Measurements from ENCODE around the gene CFB. TPM values are rescaled to one million over a fixed set of nuclear protein-coding genes. Genes with fewer than 3 reads are reported as not detected.

The CFB gene
- total and polyA plus RNA-seq, 12 donors = 0.78 to 166 (median 28.2) TPM

- no peaks in the 10 kb centered on the region for H3K36me3 ChIP-seq (replicated peaks in 1 of 2)
- H3K4me1 ChIP-seq (replicated peaks in 1 of 2) = peaks cover 6 to 8% of the 10 kb centered on the region in 2 donors
- DNase-seq = no peak
- TF ChIP-seq CTCF (IDR thresholded peaks at IDR 0.05) (no peak), POLR2A (IDR thresholded peaks at IDR 0.05) (no peak)
- no peaks in the 10 kb centered on the region for H3K9me3 ChIP-seq (replicated peaks in 1 of 3)
- no peak overlapping the region for H3K4me3 ChIP-seq
- H3K27me3 ChIP-seq = no peaks in the 10 kb centered on the region
- intact Hi-C loops (cut with DNase I) = no loop called here
- H3K27ac ChIP-seq = no peak overlapping the region
These were observed 30.5 kb upstream of the CFB start for GRCh38 chr6:31915351-31915750.

GRCh38 chr6:31915756-31916155, 30.1 kb upstream of the CFB start:
- Histone ChIP-seq H3K27ac (no peak overlapping the region), H3K36me3 (replicated peaks in 1 of 2) (no peaks in the 10 kb centered on the region), H3K4me1 (replicated peaks in 1 of 2) (peaks cover 6% of the 10 kb centered on the region in 2 donors), H3K27me3 (no peaks in the 10 kb centered on the region), H3K4me3 (no peak overlapping the region), H3K9me3 (replicated peaks in 1 of 3) (no peaks in the 10 kb centered on the region)
- WGBS, 4 donors = 77 to 85% (median 81%) methylated on average over 6 of the region's 6 CpGs
- intact Hi-C loops (cut with DNase I) = no loop called here
- TF ChIP-seq POLR2A (IDR thresholded peaks at IDR 0.05) = no peak
- no peak for TF ChIP-seq CTCF (IDR thresholded peaks at IDR 0.05)
- DNase-seq = no peak

- no peaks in the 10 kb centered on the region for H3K27me3 ChIP-seq
- H3K4me1 ChIP-seq (replicated peaks in 1 of 2) = no peaks in the 10 kb centered on the region
- no peak overlapping the region for H3K4me3 ChIP-seq
- no peaks in the 10 kb centered on the region for H3K9me3 ChIP-seq (replicated peaks in 1 of 3)
- intact Hi-C loops (cut with DNase I) = no loop called here
- DNase-seq = no peak
- H3K27ac ChIP-seq = no peak overlapping the region
- WGBS, 4 donors = 77 to 82% (median 79%) methylated on average over 8 of the region's 8 CpGs
- TF ChIP-seq CTCF (IDR thresholded peaks at IDR 0.05) = no peak
- TF ChIP-seq POLR2A (IDR thresholded peaks at IDR 0.05) = no peak
- no peaks in the 10 kb centered on the region for H3K36me3 ChIP-seq (replicated peaks in 1 of 2)
These were observed 27.7 kb upstream of the CFB start for GRCh38 chr6:31918069-31918720.

- Histone ChIP-seq H3K4me3 (no peak overlapping the region), H3K4me1 (replicated peaks in 1 of 2) (no peaks in the 10 kb centered on the region), H3K27ac (no peak overlapping the region), H3K27me3 (no peaks in the 10 kb centered on the region), H3K9me3 (replicated peaks in 1 of 3) (no peaks in the 10 kb centered on the region), H3K36me3 (replicated peaks in 1 of 2) (no peaks in the 10 kb centered on the region)
- no peak for TF ChIP-seq POLR2A (IDR thresholded peaks at IDR 0.05)
- TF ChIP-seq CTCF (IDR thresholded peaks at IDR 0.05) = no peak
- intact Hi-C loops (cut with DNase I) = no loop called here
- no peak for DNase-seq
- WGBS, 4 donors = 82 to 90% (median 87%) methylated on average over 5 to 6 of the region's 6 CpGs
These were observed 26.1 kb upstream of the CFB start for GRCh38 chr6:31919624-31920303.
